K562 (cell line): Measurements from ENCODE around the gene SCYL1. TPM values are rescaled to one million over a fixed set of nuclear protein-coding genes. Genes with fewer than 3 reads are reported as not detected.

Experiments used
- BHLHE40 ChIP-seq: IDR thresholded peaks from 2 replicates; pipeline ENCODE4 v1.6.1; 2011; ENCODE audit warnings: low read length, improper control_type of control experiment
- BRD4 ChIP-seq: fragments of 200-600 bp; sonication (generic); IDR thresholded peaks from 2 replicates; pipeline ENCODE4 v1.6.1; 2017; ENCODE audit warnings: inconsistent platforms
- ETV1 ChIP-seq: fragments of 450-650 bp; conservative IDR thresholded peaks from 2 replicates; pipeline ENCODE4 v1.6.1; 2016; ENCODE audit warnings: missing genetic modification characterization, control low read depth, low read depth, missing compliant biosample characterization
- HNRNPK ChIP-seq: fragments of 200-400 bp; formaldehyde crosslinking; IDR thresholded peaks from one replicate; pipeline ENCODE4 v1.6.1; 2018; ENCODE audit warnings: mild to moderate bottlenecking, low read depth, low read length; ENCODE audit not compliant: poor library complexity, severe bottlenecking
- JUND ChIP-seq, 2 experiments: IDR thresholded peaks; 2 replicates in 1 of 2; 3 replicates in 1 of 2; pipeline ENCODE4 v1.6.1; 2011; ENCODE audit warnings: borderline replicate concordance in 2 of 2, low read depth in 2 of 2, low read length in 2 of 2, improper control_type of control experiment in 1 of 2, missing biosample characterization in 1 of 2, missing genetic modification characterization in 1 of 2, missing genetic modification reagents in 1 of 2
- KHSRP ChIP-seq: fragments of 450-650 bp; IDR thresholded peaks from 2 replicates; pipeline ENCODE4 v1.6.1; 2017
- MAFK ChIP-seq: IDR thresholded peaks from 2 replicates; pipeline ENCODE4 v1.6.1; 2011; ENCODE audit warnings: low read length, improper control_type of control experiment
- MAZ ChIP-seq, 2 experiments: fragments of 450-650 bp in 1 of 2; sonication (generic) in 1 of 2; formaldehyde crosslinking; IDR thresholded peaks in 1 of 2; conservative IDR thresholded peaks in 1 of 2; 2 replicates each; pipeline versions ENCODE4 v1.4.0 to v1.5.0; 2020; ENCODE audit warnings: mild to moderate bottlenecking in 1 of 2, missing genetic modification reagents in 1 of 2
- MEF2D ChIP-seq: conservative IDR thresholded peaks from 2 replicates; pipeline ENCODE4 v1.6.1; 2016; ENCODE audit warnings: low read depth, missing genetic modification characterization, missing compliant biosample characterization
- PRMT5 ChIP-seq: sonication (generic); formaldehyde crosslinking; IDR thresholded peaks from 2 replicates; pipeline ENCODE4 v1.5.0; 2020; ENCODE audit warnings: missing genetic modification reagents
- RNF2 ChIP-seq: sonication (generic); IDR thresholded peaks from 2 replicates; pipeline ENCODE4 v1.6.1; 2016
- THRAP3 ChIP-seq: fragments of 450-650 bp; IDR thresholded peaks from 2 replicates; pipeline ENCODE4 v1.6.1; 2016; ENCODE audit warnings: mild to moderate bottlenecking, inconsistent platforms, borderline replicate concordance
- YY1 ChIP-seq, 3 experiments: IDR thresholded peaks; 2 replicates each; pipeline ENCODE4 v1.6.1; 2011; ENCODE audit warnings: low read length in 2 of 3, mild to moderate bottlenecking in 2 of 3, moderate library complexity in 2 of 3, borderline replicate concordance in 1 of 3, control low read depth in 1 of 3, low read depth in 1 of 3; ENCODE audit not compliant: insufficient read depth in 3 of 3, insufficient replicate concordance in 2 of 3, control insufficient read depth in 1 of 3, insufficient read length in 1 of 3; ENCODE audit errors: extremely low read depth in 1 of 3
- ZNF586 ChIP-seq: fragments of 450-650 bp; formaldehyde crosslinking; conservative IDR thresholded peaks from 2 replicates; pipeline ENCODE4 v1.4.0; 2020; ENCODE audit warnings: mild to moderate bottlenecking, moderate library complexity
- ZNF778 ChIP-seq: fragments of 450-650 bp; formaldehyde crosslinking; IDR thresholded peaks from 2 replicates; pipeline ENCODE4 v1.4.0; 2020; ENCODE audit warnings: mild to moderate bottlenecking, moderate library complexity
- ZSCAN29 ChIP-seq: fragments of 450-650 bp; IDR thresholded peaks from 2 replicates; pipeline ENCODE4 v1.6.1; 2017
- polyA plus RNA-seq, 8 experiments: library from polyadenylated mRNA; depleted of rRNA in 4 of 8; stranded (reverse) in 5 of 8; unstranded in 3 of 8; fragments of >200 nt; fragmentation: Nextera tagmentation in 2 of 8; fragmentation: Illumina TruSeq in 1 of 8; extraction: Ambion mirVana in 2 of 8; extraction: Trizol in 1 of 8; gene quantifications; 2 replicates each; pipeline versions ENCODE4 v1.2.1 to v1.2.3, GENCODE V29; 2011 to 2014; ENCODE audit warnings: inconsistent platforms in 1 of 8, missing spikeins in 1 of 8
- total RNA-seq, 7 experiments: library from RNA; depleted of rRNA in 6 of 7; stranded (reverse); fragments of >200 nt in 6 of 7; fragmentation: Illumina TruSeq in 2 of 7; extraction: Trizol in 2 of 7; gene quantifications; 2 replicates each; pipeline versions ENCODE4 v1.2.1 to v1.2.3, GENCODE V29; 2011 to 2021; ENCODE audit warnings: low replicate concordance in 1 of 7
- TF ChIP-seq, protein P1 (sequence below): fragments of 250-450 bp; sonication (Bioruptor Pico); IDR thresholded peaks from 2 replicates; pipeline ENCODE4 v1.4.0; 2020; ENCODE audit warnings: mild to moderate bottlenecking, moderate library complexity
- TF ChIP-seq, protein P2 (sequence below): IDR thresholded peaks from 3 replicates; pipeline ENCODE4 v1.6.1; 2011; ENCODE audit warnings: borderline replicate concordance, mild to moderate bottlenecking, moderate library complexity; ENCODE audit not compliant: insufficient read length; ENCODE audit errors: extremely low read depth
- TF ChIP-seq, protein P3 (sequence below), 2 experiments: IDR thresholded peaks; 2 replicates each; pipeline ENCODE4 v1.6.1; 2011; ENCODE audit warnings: borderline replicate concordance in 1 of 2, control low read depth in 1 of 2, low read depth in 1 of 2, low read length in 1 of 2, mild to moderate bottlenecking in 1 of 2, mixed read lengths in 1 of 2, moderate library complexity in 1 of 2; ENCODE audit not compliant: insufficient read depth in 1 of 2, insufficient read length in 1 of 2, poor library complexity in 1 of 2, severe bottlenecking in 1 of 2; ENCODE audit errors: extremely low read depth in 1 of 2

The SCYL1 gene
- total and polyA plus RNA-seq, 9 of the 15 experiments (the other 6 are each of a cell fraction or from before 2014, with no cell fraction given), result 1.9 to 145 (median 57.6) TPM

DNA sequence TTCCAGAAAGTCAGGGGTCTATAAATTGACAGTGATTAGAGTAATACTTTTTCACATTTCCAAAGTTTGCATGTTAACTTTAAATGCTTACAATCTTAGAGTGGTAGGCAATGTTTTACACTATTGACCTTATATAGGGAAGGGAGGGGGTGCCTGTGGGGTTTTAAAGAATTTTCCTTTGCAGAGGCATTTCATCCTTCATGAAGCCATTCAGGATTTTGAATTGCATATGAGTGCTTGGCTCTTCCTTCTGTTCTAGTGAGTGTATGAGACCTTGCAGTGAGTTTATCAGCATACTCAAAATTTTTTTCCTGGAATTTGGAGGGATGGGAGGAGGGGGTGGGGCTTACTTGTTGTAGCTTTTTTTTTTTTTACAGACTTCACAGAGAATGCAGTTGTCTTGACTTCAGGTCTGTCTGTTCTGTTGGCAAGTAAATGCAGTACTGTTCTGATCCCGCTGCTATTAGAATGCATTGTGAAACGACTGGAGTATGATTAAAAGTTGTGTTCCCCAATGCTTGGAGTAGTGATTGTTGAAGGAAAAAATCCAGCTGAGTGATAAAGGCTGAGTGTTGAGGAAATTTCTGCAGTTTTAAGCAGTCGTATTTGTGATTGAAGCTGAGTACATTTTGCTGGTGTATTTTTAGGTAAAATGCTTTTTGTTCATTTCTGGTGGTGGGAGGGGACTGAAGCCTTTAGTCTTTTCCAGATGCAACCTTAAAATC lies 20.8 kb upstream of the SCYL1 start (continued):
- TF ChIP-seq, protein P1, sequence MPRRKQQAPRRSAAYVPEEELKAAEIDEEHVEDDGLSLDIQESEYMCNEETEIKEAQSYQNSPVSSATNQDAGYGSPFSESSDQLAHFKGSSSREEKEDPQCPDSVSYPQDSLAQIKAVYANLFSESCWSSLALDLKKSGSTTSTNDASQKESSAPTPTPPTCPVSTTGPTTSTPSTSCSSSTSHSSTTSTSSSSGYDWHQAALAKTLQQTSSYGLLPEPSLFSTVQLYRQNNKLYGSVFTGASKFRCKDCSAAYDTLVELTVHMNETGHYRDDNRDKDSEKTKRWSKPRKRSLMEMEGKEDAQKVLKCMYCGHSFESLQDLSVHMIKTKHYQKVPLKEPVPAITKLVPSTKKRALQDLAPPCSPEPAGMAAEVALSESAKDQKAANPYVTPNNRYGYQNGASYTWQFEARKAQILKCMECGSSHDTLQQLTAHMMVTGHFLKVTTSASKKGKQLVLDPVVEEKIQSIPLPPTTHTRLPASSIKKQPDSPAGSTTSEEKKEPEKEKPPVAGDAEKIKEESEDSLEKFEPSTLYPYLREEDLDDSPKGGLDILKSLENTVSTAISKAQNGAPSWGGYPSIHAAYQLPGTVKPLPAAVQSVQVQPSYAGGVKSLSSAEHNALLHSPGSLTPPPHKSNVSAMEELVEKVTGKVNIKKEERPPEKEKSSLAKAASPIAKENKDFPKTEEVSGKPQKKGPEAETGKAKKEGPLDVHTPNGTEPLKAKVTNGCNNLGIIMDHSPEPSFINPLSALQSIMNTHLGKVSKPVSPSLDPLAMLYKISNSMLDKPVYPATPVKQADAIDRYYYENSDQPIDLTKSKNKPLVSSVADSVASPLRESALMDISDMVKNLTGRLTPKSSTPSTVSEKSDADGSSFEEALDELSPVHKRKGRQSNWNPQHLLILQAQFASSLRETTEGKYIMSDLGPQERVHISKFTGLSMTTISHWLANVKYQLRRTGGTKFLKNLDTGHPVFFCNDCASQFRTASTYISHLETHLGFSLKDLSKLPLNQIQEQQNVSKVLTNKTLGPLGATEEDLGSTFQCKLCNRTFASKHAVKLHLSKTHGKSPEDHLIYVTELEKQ (CRISPR knock-in tag), result no peak
- TF ChIP-seq BHLHE40, result no peak
- TF ChIP-seq ZSCAN29, result no peak
- no peak for TF ChIP-seq ETV1 (tag)
- TF ChIP-seq ZNF586 (CRISPR knock-in tag), result peak; percentile 62
- TF ChIP-seq MAFK, result no peak
- no peak for TF ChIP-seq MEF2D
- TF ChIP-seq BRD4, result no peak
- TF ChIP-seq, protein P2, sequence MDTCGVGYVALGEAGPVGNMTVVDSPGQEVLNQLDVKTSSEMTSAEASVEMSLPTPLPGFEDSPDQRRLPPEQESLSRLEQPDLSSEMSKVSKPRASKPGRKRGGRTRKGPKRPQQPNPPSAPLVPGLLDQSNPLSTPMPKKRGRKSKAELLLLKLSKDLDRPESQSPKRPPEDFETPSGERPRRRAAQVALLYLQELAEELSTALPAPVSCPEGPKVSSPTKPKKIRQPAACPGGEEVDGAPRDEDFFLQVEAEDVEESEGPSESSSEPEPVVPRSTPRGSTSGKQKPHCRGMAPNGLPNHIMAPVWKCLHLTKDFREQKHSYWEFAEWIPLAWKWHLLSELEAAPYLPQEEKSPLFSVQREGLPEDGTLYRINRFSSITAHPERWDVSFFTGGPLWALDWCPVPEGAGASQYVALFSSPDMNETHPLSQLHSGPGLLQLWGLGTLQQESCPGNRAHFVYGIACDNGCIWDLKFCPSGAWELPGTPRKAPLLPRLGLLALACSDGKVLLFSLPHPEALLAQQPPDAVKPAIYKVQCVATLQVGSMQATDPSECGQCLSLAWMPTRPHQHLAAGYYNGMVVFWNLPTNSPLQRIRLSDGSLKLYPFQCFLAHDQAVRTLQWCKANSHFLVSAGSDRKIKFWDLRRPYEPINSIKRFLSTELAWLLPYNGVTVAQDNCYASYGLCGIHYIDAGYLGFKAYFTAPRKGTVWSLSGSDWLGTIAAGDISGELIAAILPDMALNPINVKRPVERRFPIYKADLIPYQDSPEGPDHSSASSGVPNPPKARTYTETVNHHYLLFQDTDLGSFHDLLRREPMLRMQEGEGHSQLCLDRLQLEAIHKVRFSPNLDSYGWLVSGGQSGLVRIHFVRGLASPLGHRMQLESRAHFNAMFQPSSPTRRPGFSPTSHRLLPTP, result no peak
- peak; percentile 30 to 56; a peak in 2 of 4 replicates for TF ChIP-seq MAZ (CRISPR knock-in tag; conservative IDR thresholded peaks at IDR 0.05 in 1 of 2, IDR thresholded peaks at IDR 0.05 in 1 of 2)
- peak; percentile 19 for TF ChIP-seq HNRNPK
- TF ChIP-seq KHSRP, result peak; percentile 77
- TF ChIP-seq ZNF778 (CRISPR knock-in tag), result no peak
- TF ChIP-seq PRMT5, result no peak
- peak; percentile 99 for TF ChIP-seq THRAP3
- TF ChIP-seq, protein P3, sequence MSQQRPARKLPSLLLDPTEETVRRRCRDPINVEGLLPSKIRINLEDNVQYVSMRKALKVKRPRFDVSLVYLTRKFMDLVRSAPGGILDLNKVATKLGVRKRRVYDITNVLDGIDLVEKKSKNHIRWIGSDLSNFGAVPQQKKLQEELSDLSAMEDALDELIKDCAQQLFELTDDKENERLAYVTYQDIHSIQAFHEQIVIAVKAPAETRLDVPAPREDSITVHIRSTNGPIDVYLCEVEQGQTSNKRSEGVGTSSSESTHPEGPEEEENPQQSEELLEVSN (IDR thresholded peaks at IDR 0.05; ENCODE audit: borderline replicate concordance in 1 of 2, extremely low read depth in 1 of 2, insufficient read depth in 1 of 2, insufficient read length in 1 of 2, low read depth in 1 of 2, low read length in 1 of 2, poor library complexity in 1 of 2, severe bottlenecking in 1 of 2), result no peak
- TF ChIP-seq RNF2, result no peak
- TF ChIP-seq YY1 (IDR thresholded peaks at IDR 0.05; ENCODE audit: borderline replicate concordance in 1 of 3, control insufficient read depth in 1 of 3, extremely low read depth in 1 of 3, insufficient read depth in 3 of 3, insufficient read length in 1 of 3, insufficient replicate concordance in 2 of 3, low read depth in 1 of 3, low read length in 2 of 3), result peak in 1 of 3 experiments; percentile 2
- TF ChIP-seq JUND (IDR thresholded peaks at IDR 0.05; ENCODE audit: borderline replicate concordance, low read depth, low read length), result no peak
- TF ChIP-seq JUND (tag; IDR thresholded peaks at IDR 0.05; ENCODE audit: borderline replicate concordance, low read depth, low read length), result no peak
